Fibroblast of lung (primary cell): Measurements from ENCODE around the gene SLC7A4. TPM values are rescaled to one million over a fixed set of nuclear protein-coding genes. Genes with fewer than 3 reads are reported as not detected.

ENCODE experiments used
- DNase-seq, 2 donors: peaks; one replicate each; pipeline versions ENCODE4 v3.0.0 to v3.0.0-alpha.2; 2010; ENCODE audit warnings: low read depth in 2 of 2
- H2AFZ ChIP-seq: 2 replicates; pipeline ENCODE4 v1.5.1; 2012; ENCODE audit warnings: low read length, control low read depth, inconsistent platforms
- H3K27ac ChIP-seq: 2 replicates; pipeline ENCODE4 v1.5.1; 2011; ENCODE audit warnings: low read length, control low read depth; ENCODE audit not compliant: insufficient read depth
- H3K27me3 ChIP-seq: 2 replicates; pipeline ENCODE4 v1.5.1; 2011; ENCODE audit warnings: mild to moderate bottlenecking, low read length; ENCODE audit not compliant: control insufficient read depth, insufficient read depth
- H3K36me3 ChIP-seq: 2 replicates; pipeline ENCODE4 v1.5.1; 2011; ENCODE audit warnings: low read length; ENCODE audit not compliant: control insufficient read depth, insufficient read depth
- H3K4me1 ChIP-seq: 2 replicates; pipeline ENCODE4 v1.5.1; 2011; ENCODE audit warnings: low read length; ENCODE audit not compliant: control insufficient read depth, insufficient read depth; ENCODE audit errors: extremely low read depth
- H3K4me2 ChIP-seq: 2 replicates; pipeline ENCODE4 v1.5.1; 2011; ENCODE audit warnings: low read length, control low read depth; ENCODE audit not compliant: insufficient read depth; ENCODE audit errors: extremely low read depth
- H3K4me3 ChIP-seq, 4 experiments: fragments of 200-600 bp in 1 of 4; sonication (generic) in 1 of 4; replicated peaks in 1 of 4; 2 replicates each; pipeline ENCODE4 v1.5.1; 2011 to 2016; ENCODE audit warnings: low read length in 4 of 4, low read depth in 3 of 4, mild to moderate bottlenecking in 3 of 4, control low read depth in 2 of 4, inconsistent platforms in 1 of 4, mixed read lengths in 1 of 4; ENCODE audit not compliant: insufficient read depth in 1 of 4; ENCODE audit errors: control extremely low read depth in 1 of 4
- H3K79me2 ChIP-seq: 2 replicates; pipeline ENCODE4 v1.5.1; 2012; ENCODE audit warnings: mild to moderate bottlenecking, low read length, inconsistent platforms; ENCODE audit not compliant: control insufficient read depth, insufficient read depth
- H3K9ac ChIP-seq: 2 replicates; pipeline ENCODE4 v1.5.1; 2011; ENCODE audit warnings: mild to moderate bottlenecking, low read length, control low read depth; ENCODE audit not compliant: insufficient read depth
- H3K9me3 ChIP-seq: 2 replicates; pipeline ENCODE4 v1.5.1; 2012; ENCODE audit warnings: low read depth, low read length; ENCODE audit not compliant: control insufficient read depth, insufficient read depth
- H4K20me1 ChIP-seq: 2 replicates; pipeline ENCODE4 v1.5.1; 2011; ENCODE audit warnings: low read length; ENCODE audit not compliant: control insufficient read depth, insufficient read depth; ENCODE audit errors: extremely low read depth
- CTCF ChIP-seq, 2 donors: IDR thresholded peaks in 1 of 2; conservative IDR thresholded peaks in 1 of 2; 1 replicate in 1 of 2; 2 replicates in 1 of 2; pipeline ENCODE4 v1.5.1; 2011 to 2012; ENCODE audit warnings: low read length in 2 of 2, control low read depth in 1 of 2, inconsistent platforms in 1 of 2, low read depth in 1 of 2, mild to moderate bottlenecking in 1 of 2
- EZH2 ChIP-seq: IDR thresholded peaks from 2 replicates; pipeline ENCODE4 v1.5.1; 2012; ENCODE audit warnings: low read length, control low read depth, mild to moderate bottlenecking; ENCODE audit errors: missing control alignments
- polyA plus RNA-seq, 2 donors: library from polyadenylated mRNA; depleted of rRNA in 1 of 2; stranded (reverse) in 1 of 2; unstranded in 1 of 2; fragments of >200 nt; gene quantifications; 2 replicates each; pipeline ENCODE4 v1.2.1, GENCODE V29; 2011 to 2012; ENCODE audit warnings: missing spikeins in 1 of 2
- total RNA-seq: library from RNA; depleted of rRNA; stranded (reverse); fragments of >200 nt; gene quantifications from 2 replicates; pipeline ENCODE4 v1.2.1, GENCODE V29; 2014

The SLC7A4 gene
- total and polyA plus RNA-seq, 2 donors (not counting 1 experiment from before 2014, with no cell fraction given): 0.83 to 0.92 TPM

- Histone ChIP-seq H3K79me2 (no peaks in the 10 kb centered on the region), H3K4me1 (no peaks in the 10 kb centered on the region), H3K27ac (no peak overlapping the region), H3K4me3 (no peak overlapping the region), H3K36me3 (peaks cover 36% of the 10 kb centered on the region), H4K20me1 (no peaks in the 10 kb centered on the region), H3K27me3 (no peaks in the 10 kb centered on the region), H3K9ac (no peak overlapping the region), H3K9me3 (no peaks in the 10 kb centered on the region), H3K4me2 (no peak overlapping the region), H2AFZ (no peak overlapping the region)
- DNase-seq: no peak
- no peak for TF ChIP-seq CTCF (conservative IDR thresholded peaks at IDR 0.05 in 1 of 2, IDR thresholded peaks at IDR 0.05 in 1 of 2; ENCODE audit: low read depth in 1 of 2, low read length in 2 of 2)
- no peak for TF ChIP-seq EZH2
Measured at GRCh38 chr22:20994128-20994901, 38.0 kb downstream of the SLC7A4 start.

GRCh38 chr22:20993304-20994127 is 38.8 kb downstream of the SLC7A4 start:
- Histone ChIP-seq H4K20me1 (no peaks in the 10 kb centered on the region), H3K4me3 (no peak overlapping the region), H2AFZ (no peak overlapping the region), H3K27ac (no peak overlapping the region), H3K27me3 (no peaks in the 10 kb centered on the region), H3K79me2 (no peaks in the 10 kb centered on the region), H3K4me2 (no peak overlapping the region), H3K36me3 (peaks cover 35% of the 10 kb centered on the region), H3K9ac (no peak overlapping the region), H3K4me1 (no peaks in the 10 kb centered on the region), H3K9me3 (no peaks in the 10 kb centered on the region)
- DNase-seq: no peak
- TF ChIP-seq EZH2: no peak
- no peak for TF ChIP-seq CTCF (conservative IDR thresholded peaks at IDR 0.05 in 1 of 2, IDR thresholded peaks at IDR 0.05 in 1 of 2; ENCODE audit: low read depth in 1 of 2, low read length in 2 of 2)

- no peaks in the 10 kb centered on the region for H4K20me1 ChIP-seq
- no peak overlapping the region for H2AFZ ChIP-seq
- H3K9ac ChIP-seq: no peak overlapping the region
- H3K27ac ChIP-seq: no peak overlapping the region
- no peak for DNase-seq
- no peak overlapping the region for H3K4me3 ChIP-seq
- no peaks in the 10 kb centered on the region for H3K27me3 ChIP-seq
- H3K36me3 ChIP-seq: peaks cover 34% of the 10 kb centered on the region
- no peaks in the 10 kb centered on the region for H3K9me3 ChIP-seq
- TF ChIP-seq EZH2: no peak
- TF ChIP-seq CTCF (conservative IDR thresholded peaks at IDR 0.05 in 1 of 2, IDR thresholded peaks at IDR 0.05 in 1 of 2; ENCODE audit: low read depth in 1 of 2, low read length in 2 of 2): no peak
- no peaks in the 10 kb centered on the region for H3K79me2 ChIP-seq
- H3K4me1 ChIP-seq: no peaks in the 10 kb centered on the region
- H3K4me2 ChIP-seq: no peak overlapping the region
Measured at GRCh38 chr22:20992456-20993303, 39.7 kb downstream of the SLC7A4 start.
